Activated naive CD8-positive, alpha-beta T cell (primary cell): ENCODE data around the gene NET1.

Experiments used
- H3K27ac Mint-ChIP-seq: one replicate; pipeline ENCODE4 v1.8.0; 2021; ENCODE audit warnings: mixed read lengths
- H3K27me3 Mint-ChIP-seq: one replicate; pipeline ENCODE4 v1.8.0; 2021; ENCODE audit warnings: mixed read lengths
- H3K36me3 Mint-ChIP-seq: one replicate; pipeline ENCODE4 v1.8.0; 2021; ENCODE audit warnings: mixed read lengths
- H3K4me1 Mint-ChIP-seq: one replicate; pipeline ENCODE4 v1.8.0; 2021; ENCODE audit warnings: low read depth, mixed read lengths
- H3K4me3 Mint-ChIP-seq: one replicate; pipeline ENCODE4 v1.8.0; 2021; ENCODE audit warnings: mild to moderate bottlenecking, mixed read lengths
- H3K9me3 Mint-ChIP-seq: one replicate; pipeline ENCODE4 v1.8.0; 2021; ENCODE audit warnings: low read depth, mixed read lengths

The NET1 gene

GRCh38 chr10:5499493-5500140 lies 87.3 kb downstream of the NET1 start, which contains the start of gene CALML5:
Gene CALML5 (minus strand): TSS chr10:5499570. CDS start chr10:5499438, 132 bp downstream.
- H3K27ac Mint-ChIP-seq: no peak within 1 kb of the TSS
- H3K27me3 Mint-ChIP-seq: no peaks in the 10 kb centered on the region
- peaks cover 12% of the 10 kb centered on the region for H3K4me1 Mint-ChIP-seq

GRCh38 chr10:5500162-5500670 lies 87.9 kb downstream of the NET1 start:
- H3K27ac Mint-ChIP-seq: no peak overlapping the region
- no peak overlapping the region for H3K4me3 Mint-ChIP-seq
- H3K9me3 Mint-ChIP-seq: no peaks in the 10 kb centered on the region
- no peaks in the 10 kb centered on the region for H3K27me3 Mint-ChIP-seq
- H3K36me3 Mint-ChIP-seq: no peaks in the 10 kb centered on the region
- peaks cover 12% of the 10 kb centered on the region for H3K4me1 Mint-ChIP-seq

More at GRCh38 chr10:5499493-5500140, 87.3 kb downstream of the NET1 start, which contains the start of gene CALML5:
- Mint-ChIP-seq H3K9me3 (no peaks in the 10 kb centered on the region), H3K4me3 (no peak within 1 kb of the TSS), H3K36me3 (no peaks in the 10 kb centered on the region)

GRCh38 chr10:5500910-5501309 lies 88.6 kb downstream of the NET1 start:
- no peaks in the 10 kb centered on the region for H3K9me3 Mint-ChIP-seq
- no peaks in the 10 kb centered on the region for H3K27me3 Mint-ChIP-seq
- no peak overlapping the region for H3K4me3 Mint-ChIP-seq
- H3K27ac Mint-ChIP-seq: peak overlapping the region; percentile 50
- H3K4me1 Mint-ChIP-seq: peaks cover 12% of the 10 kb centered on the region
- no peaks in the 10 kb centered on the region for H3K36me3 Mint-ChIP-seq

GRCh38 chr10:5502061-5502521 lies 89.7 kb downstream of the NET1 start:
- H3K9me3 Mint-ChIP-seq: no peaks in the 10 kb centered on the region
- no peak overlapping the region for H3K27ac Mint-ChIP-seq
- no peak overlapping the region for H3K4me3 Mint-ChIP-seq
- H3K27me3 Mint-ChIP-seq: peaks cover 1% of the 10 kb centered on the region
- H3K36me3 Mint-ChIP-seq: no peaks in the 10 kb centered on the region
- peaks cover 12% of the 10 kb centered on the region for H3K4me1 Mint-ChIP-seq

GRCh38 chr10:5502571-5503476 lies 90.5 kb downstream of the NET1 start:
- H3K4me3 Mint-ChIP-seq: no peak overlapping the region
- peaks cover 1% of the 10 kb centered on the region for H3K27me3 Mint-ChIP-seq
- no peak overlapping the region for H3K27ac Mint-ChIP-seq
- no peaks in the 10 kb centered on the region for H3K36me3 Mint-ChIP-seq
- peaks cover 12% of the 10 kb centered on the region for H3K4me1 Mint-ChIP-seq
- H3K9me3 Mint-ChIP-seq: no peaks in the 10 kb centered on the region

GRCh38 chr10:5503477-5503835 lies 91.1 kb downstream of the NET1 start:
- Mint-ChIP-seq H3K9me3 (no peaks in the 10 kb centered on the region), H3K4me1 (peaks cover 12% of the 10 kb centered on the region), H3K27ac (no peak overlapping the region), H3K4me3 (no peak overlapping the region), H3K27me3 (peaks cover 1% of the 10 kb centered on the region), H3K36me3 (no peaks in the 10 kb centered on the region)

GRCh38 chr10:5504146-5505072 lies 92.1 kb downstream of the NET1 start:
- Mint-ChIP-seq H3K27ac (no peak overlapping the region), H3K4me3 (no peak overlapping the region), H3K27me3 (peaks cover 1% of the 10 kb centered on the region), H3K4me1 (peaks cover 12% of the 10 kb centered on the region), H3K9me3 (no peaks in the 10 kb centered on the region), H3K36me3 (no peaks in the 10 kb centered on the region)

- peaks cover 12% of the 10 kb centered on the region for H3K4me1 Mint-ChIP-seq
- no peak overlapping the region for H3K4me3 Mint-ChIP-seq
- H3K27me3 Mint-ChIP-seq: peaks cover 1% of the 10 kb centered on the region
- H3K9me3 Mint-ChIP-seq: no peaks in the 10 kb centered on the region
- H3K36me3 Mint-ChIP-seq: no peaks in the 10 kb centered on the region
- no peak overlapping the region for H3K27ac Mint-ChIP-seq
Observed at GRCh38 chr10:5506246-5506645, 93.9 kb downstream of the NET1 start.

- no peaks in the 10 kb centered on the region for H3K9me3 Mint-ChIP-seq
- peaks cover 10% of the 10 kb centered on the region for H3K4me1 Mint-ChIP-seq
- no peaks in the 10 kb centered on the region for H3K36me3 Mint-ChIP-seq
- H3K27ac Mint-ChIP-seq: no peak overlapping the region
- H3K4me3 Mint-ChIP-seq: no peak overlapping the region
- peaks cover 1% of the 10 kb centered on the region for H3K27me3 Mint-ChIP-seq
Observed at GRCh38 chr10:5506751-5507648, 94.6 kb downstream of the NET1 start.

- Mint-ChIP-seq H3K4me3 (no peak overlapping the region), H3K27ac (no peak overlapping the region), H3K36me3 (no peaks in the 10 kb centered on the region), H3K27me3 (peaks cover 3% of the 10 kb centered on the region), H3K9me3 (no peaks in the 10 kb centered on the region), H3K4me1 (peaks cover 8% of the 10 kb centered on the region)
Observed at GRCh38 chr10:5507649-5508131, 95.3 kb downstream of the NET1 start.

- H3K36me3 Mint-ChIP-seq: no peaks in the 10 kb centered on the region
- H3K27me3 Mint-ChIP-seq: peaks cover 3% of the 10 kb centered on the region
- no peak overlapping the region for H3K27ac Mint-ChIP-seq
- no peak overlapping the region for H3K4me3 Mint-ChIP-seq
- H3K4me1 Mint-ChIP-seq: peaks cover 11% of the 10 kb centered on the region
- no peaks in the 10 kb centered on the region for H3K9me3 Mint-ChIP-seq
Observed at GRCh38 chr10:5508161-5508604, 95.8 kb downstream of the NET1 start.
